ENCODE measurements around the gene ZW10. TPM values are rescaled to one million over a fixed set of nuclear protein-coding genes. Genes with fewer than 3 reads are reported as not detected.
A peak's percentile ranks its signal among the peaks of the same experiment; 100 is the strongest.

ZW10 gene
- polyA plus RNA-seq, 1 donor from 2014 or later: 20.8 TPM

GRCh38 chr11:113773092-113773415 lies 438 bp downstream of the ZW10 start:
- no peaks in the 10 kb centered on the region for H3K27me3 ChIP-seq (ENCODE audit: insufficient read depth, low read depth, low read length)
- H3K9ac ChIP-seq (ENCODE audit: low read length): peak overlapping the region; percentile 71
- no peaks in the 10 kb centered on the region for H3F3A ChIP-seq (ENCODE audit: insufficient read depth, low read length, poor library complexity, severe bottlenecking)
- H2AFZ ChIP-seq (ENCODE audit: low read depth, low read length): peak overlapping the region; percentile 73
- TF ChIP-seq RAD21 (conservative IDR thresholded peaks at IDR 0.05) (no peak), EZH2 (IDR thresholded peaks at IDR 0.05; ENCODE audit: borderline replicate concordance, insufficient read depth, low read length, poor library complexity, severe bottlenecking) (no peak), SMC3 (conservative IDR thresholded peaks at IDR 0.05; ENCODE audit: poor library complexity) (no peak), TAF1 (IDR thresholded peaks at IDR 0.05; ENCODE audit: low read depth) (no peak), EP300 (conservative IDR thresholded peaks at IDR 0.05; ENCODE audit: poor library complexity, severe bottlenecking) (no peak), MXI1 (conservative IDR thresholded peaks at IDR 0.05; ENCODE audit: poor library complexity, severe bottlenecking) (no peak), POLR2AphosphoS5 (IDR thresholded peaks at IDR 0.05) (no peak)
- TF ChIP-seq, protein P1, sequence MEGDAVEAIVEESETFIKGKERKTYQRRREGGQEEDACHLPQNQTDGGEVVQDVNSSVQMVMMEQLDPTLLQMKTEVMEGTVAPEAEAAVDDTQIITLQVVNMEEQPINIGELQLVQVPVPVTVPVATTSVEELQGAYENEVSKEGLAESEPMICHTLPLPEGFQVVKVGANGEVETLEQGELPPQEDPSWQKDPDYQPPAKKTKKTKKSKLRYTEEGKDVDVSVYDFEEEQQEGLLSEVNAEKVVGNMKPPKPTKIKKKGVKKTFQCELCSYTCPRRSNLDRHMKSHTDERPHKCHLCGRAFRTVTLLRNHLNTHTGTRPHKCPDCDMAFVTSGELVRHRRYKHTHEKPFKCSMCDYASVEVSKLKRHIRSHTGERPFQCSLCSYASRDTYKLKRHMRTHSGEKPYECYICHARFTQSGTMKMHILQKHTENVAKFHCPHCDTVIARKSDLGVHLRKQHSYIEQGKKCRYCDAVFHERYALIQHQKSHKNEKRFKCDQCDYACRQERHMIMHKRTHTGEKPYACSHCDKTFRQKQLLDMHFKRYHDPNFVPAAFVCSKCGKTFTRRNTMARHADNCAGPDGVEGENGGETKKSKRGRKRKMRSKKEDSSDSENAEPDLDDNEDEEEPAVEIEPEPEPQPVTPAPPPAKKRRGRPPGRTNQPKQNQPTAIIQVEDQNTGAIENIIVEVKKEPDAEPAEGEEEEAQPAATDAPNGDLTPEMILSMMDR (IDR thresholded peaks at IDR 0.05; ENCODE audit: poor library complexity, severe bottlenecking): no peak
- TF ChIP-seq, protein P2, sequence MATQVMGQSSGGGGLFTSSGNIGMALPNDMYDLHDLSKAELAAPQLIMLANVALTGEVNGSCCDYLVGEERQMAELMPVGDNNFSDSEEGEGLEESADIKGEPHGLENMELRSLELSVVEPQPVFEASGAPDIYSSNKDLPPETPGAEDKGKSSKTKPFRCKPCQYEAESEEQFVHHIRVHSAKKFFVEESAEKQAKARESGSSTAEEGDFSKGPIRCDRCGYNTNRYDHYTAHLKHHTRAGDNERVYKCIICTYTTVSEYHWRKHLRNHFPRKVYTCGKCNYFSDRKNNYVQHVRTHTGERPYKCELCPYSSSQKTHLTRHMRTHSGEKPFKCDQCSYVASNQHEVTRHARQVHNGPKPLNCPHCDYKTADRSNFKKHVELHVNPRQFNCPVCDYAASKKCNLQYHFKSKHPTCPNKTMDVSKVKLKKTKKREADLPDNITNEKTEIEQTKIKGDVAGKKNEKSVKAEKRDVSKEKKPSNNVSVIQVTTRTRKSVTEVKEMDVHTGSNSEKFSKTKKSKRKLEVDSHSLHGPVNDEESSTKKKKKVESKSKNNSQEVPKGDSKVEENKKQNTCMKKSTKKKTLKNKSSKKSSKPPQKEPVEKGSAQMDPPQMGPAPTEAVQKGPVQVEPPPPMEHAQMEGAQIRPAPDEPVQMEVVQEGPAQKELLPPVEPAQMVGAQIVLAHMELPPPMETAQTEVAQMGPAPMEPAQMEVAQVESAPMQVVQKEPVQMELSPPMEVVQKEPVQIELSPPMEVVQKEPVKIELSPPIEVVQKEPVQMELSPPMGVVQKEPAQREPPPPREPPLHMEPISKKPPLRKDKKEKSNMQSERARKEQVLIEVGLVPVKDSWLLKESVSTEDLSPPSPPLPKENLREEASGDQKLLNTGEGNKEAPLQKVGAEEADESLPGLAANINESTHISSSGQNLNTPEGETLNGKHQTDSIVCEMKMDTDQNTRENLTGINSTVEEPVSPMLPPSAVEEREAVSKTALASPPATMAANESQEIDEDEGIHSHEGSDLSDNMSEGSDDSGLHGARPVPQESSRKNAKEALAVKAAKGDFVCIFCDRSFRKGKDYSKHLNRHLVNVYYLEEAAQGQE (IDR thresholded peaks at IDR 0.05; ENCODE audit: borderline replicate concordance): no peak
- peak overlapping the region; percentile 69 for H3K4me3 ChIP-seq (ENCODE audit: low read length)
- H3K27ac ChIP-seq (ENCODE audit: low read length): peak overlapping the region; percentile 6
- peak overlapping the region; percentile 60 for H3K4me2 ChIP-seq (ENCODE audit: low read length)
- peaks cover 17% of the 10 kb centered on the region for H3K79me2 ChIP-seq (replicated peaks; ENCODE audit: insufficient read depth, low read length)
- no peaks in the 10 kb centered on the region for H3K36me3 ChIP-seq (ENCODE audit: insufficient read depth, low read length)
- H3K9me3 ChIP-seq (ENCODE audit: low read length): no peaks in the 10 kb centered on the region
- H3K9me2 ChIP-seq (ENCODE audit: insufficient read depth, low read length): no peaks in the 10 kb centered on the region
- H4K20me1 ChIP-seq (ENCODE audit: insufficient read depth): no peaks in the 10 kb centered on the region

GRCh38 chr11:113771964-113772363 lies 1.5 kb downstream of the ZW10 start:
- Histone ChIP-seq H3K4me3 (ENCODE audit: low read length) (peak overlapping the region; percentile 69), H3K4me2 (ENCODE audit: low read length) (no peak overlapping the region), H3K79me2 (replicated peaks; ENCODE audit: insufficient read depth, low read length) (peaks cover 17% of the 10 kb centered on the region), H2AFZ (ENCODE audit: low read depth, low read length) (no peak overlapping the region), H3K9me3 (ENCODE audit: low read length) (no peaks in the 10 kb centered on the region), H3K27me3 (ENCODE audit: insufficient read depth, low read depth, low read length) (no peaks in the 10 kb centered on the region), H3K27ac (ENCODE audit: low read length) (no peak overlapping the region), H3K36me3 (ENCODE audit: insufficient read depth, low read length) (no peaks in the 10 kb centered on the region), H3K9ac (ENCODE audit: low read length) (no peak overlapping the region), H4K20me1 (ENCODE audit: insufficient read depth) (no peaks in the 10 kb centered on the region), H3K9me2 (ENCODE audit: insufficient read depth, low read length) (no peaks in the 10 kb centered on the region), H3F3A (ENCODE audit: insufficient read depth, low read length, poor library complexity, severe bottlenecking) (no peaks in the 10 kb centered on the region)
- TF ChIP-seq SMC3 (conservative IDR thresholded peaks at IDR 0.05; ENCODE audit: poor library complexity) (no peak), RAD21 (conservative IDR thresholded peaks at IDR 0.05) (no peak), POLR2AphosphoS5 (IDR thresholded peaks at IDR 0.05) (no peak)
- TF ChIP-seq, protein P1 (IDR thresholded peaks at IDR 0.05; ENCODE audit: poor library complexity, severe bottlenecking): no peak
